ENCODE results near the gene CHRNA10. TPM values are rescaled to one million over a fixed set of nuclear protein-coding genes. Genes with fewer than 3 reads are reported as not detected.
A peak's percentile ranks its signal among the peaks of the same experiment; 100 is the strongest.

CHRNA10 gene
- total and polyA plus RNA-seq, 2 of the 13 experiments (the other 11 are each of a cell fraction or from before 2014, with no cell fraction given), result 0.53 to 0.71 TPM

GRCh38 chr11:3642071-3642951, 28.9 kb downstream of the CHRNA10 start (continued):
- TF ChIP-seq PATZ1 (CRISPR knock-in tag; IDR thresholded peaks at IDR 0.05) (no peak; the same call in none of the 2 replicates), PBX2 (CRISPR knock-in tag; IDR thresholded peaks at IDR 0.05) (no peak), SUZ12 (IDR thresholded peaks at IDR 0.05; ENCODE audit: low read depth, low read length) (no peak), NR2F2 (IDR thresholded peaks at IDR 0.05; ENCODE audit: borderline replicate concordance, low read depth) (no peak), ZSCAN5A (CRISPR knock-in tag; IDR thresholded peaks at IDR 0.05; ENCODE audit: borderline replicate concordance) (peak; percentile 58; the same call in 1 of the 2 replicates), ZFP36L2 (CRISPR knock-in tag; IDR thresholded peaks at IDR 0.05) (no peak), ZNF574 (CRISPR knock-in tag; IDR thresholded peaks at IDR 0.05) (peak; percentile 55; the same call in 1 of the 2 replicates), TGIF2 (CRISPR knock-in tag; IDR thresholded peaks at IDR 0.05) (no peak), ZNF710 (CRISPR knock-in tag; IDR thresholded peaks at IDR 0.05; ENCODE audit: borderline replicate concordance) (no peak), TAF15 (IDR thresholded peaks at IDR 0.05; ENCODE audit: low read depth, low read length, poor library complexity, severe bottlenecking) (no peak), ZNF790 (CRISPR knock-in tag; IDR thresholded peaks at IDR 0.05; ENCODE audit: borderline replicate concordance) (no peak; the same call in 1 of the 2 replicates), ZNF749 (CRISPR knock-in tag; IDR thresholded peaks at IDR 0.05; ENCODE audit: borderline replicate concordance) (no peak), CHD4 (IDR thresholded peaks at IDR 0.05; ENCODE audit: borderline replicate concordance, low read length) (no peak), ZGPAT (CRISPR knock-in tag; IDR thresholded peaks at IDR 0.05) (peak; percentile 53; the same call in 1 of the 2 replicates)
